ENCODE results near the gene JAK1.
"Not testable (repeated sequence)": the region's sequence is repeated elsewhere in the genome, so short reads cannot be mapped to it uniquely, and the experiment has no call there.

The JAK1 gene

DNA sequence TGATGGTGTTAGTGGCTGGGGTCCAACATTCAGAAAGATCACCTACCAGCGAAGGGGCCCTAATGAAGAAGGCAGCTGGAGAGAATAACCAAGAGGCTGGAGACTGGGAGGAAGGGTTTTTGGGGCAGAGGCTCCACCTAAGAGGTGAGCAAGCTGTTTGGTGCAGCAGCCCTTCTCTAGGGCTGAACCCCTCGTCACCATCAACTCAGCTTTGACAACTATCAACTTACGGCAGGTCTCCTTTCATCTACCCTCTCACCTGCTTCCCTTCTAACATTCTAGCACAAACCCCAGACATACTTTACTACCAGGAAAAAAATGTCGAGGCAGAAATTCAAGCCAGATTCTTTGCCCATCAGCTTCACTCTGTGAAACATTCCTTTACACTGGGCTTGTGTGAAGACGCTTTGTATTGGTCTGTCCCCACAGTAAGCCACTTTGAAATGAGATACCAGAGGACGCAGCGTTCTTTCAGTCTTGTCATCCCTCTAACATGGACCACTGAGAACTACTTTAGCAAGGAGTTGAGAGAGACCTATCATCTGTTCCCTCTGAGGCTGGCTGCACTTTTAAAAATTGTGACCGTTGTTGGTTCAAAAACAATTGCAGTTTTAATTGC lies 136.8 kb downstream of the JAK1 start:
- DNase-seq, result no peak

DNA sequence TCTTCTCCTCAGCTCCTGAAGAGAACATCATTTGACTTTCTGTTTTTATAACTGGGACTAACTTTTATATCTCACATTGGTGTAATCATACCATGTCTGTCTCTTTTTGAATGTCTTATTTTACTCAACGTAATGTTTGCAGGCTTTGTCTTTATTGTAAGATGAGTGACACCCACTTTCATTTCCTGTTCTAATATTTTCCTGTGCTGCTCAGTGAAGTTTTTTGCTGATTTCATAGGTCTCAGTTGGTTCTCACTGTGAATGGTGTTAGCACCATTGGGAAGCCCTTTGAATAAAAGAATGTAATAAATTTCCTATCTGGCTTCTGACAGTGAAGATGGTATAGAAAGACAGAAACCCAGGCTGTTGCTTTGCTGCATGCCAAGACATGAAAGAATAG lies 137.5 kb downstream of the JAK1 start:
- peak; percentile 65 for DNase-seq

DNA sequence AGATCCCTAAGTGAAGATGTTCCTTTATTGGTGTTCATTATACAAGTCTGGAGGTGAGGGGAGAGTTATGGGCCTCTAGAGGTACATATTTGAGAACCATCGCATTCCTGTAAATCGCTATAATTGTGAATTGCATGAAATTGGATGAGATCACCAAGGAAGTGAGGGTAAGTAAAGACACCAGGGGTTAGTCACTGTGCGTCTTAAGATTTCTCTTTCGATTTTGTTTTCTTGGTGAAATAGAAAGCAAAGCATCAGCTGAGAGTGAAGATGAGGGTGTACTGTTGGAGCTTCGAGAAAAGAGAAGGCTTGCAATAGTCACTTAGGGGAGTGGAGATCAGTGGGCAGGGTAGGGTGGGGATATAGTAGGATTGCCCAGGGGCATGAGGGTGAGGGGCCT lies 139.4 kb downstream of the JAK1 start:
- peak; percentile 85 for DNase-seq

DNA sequence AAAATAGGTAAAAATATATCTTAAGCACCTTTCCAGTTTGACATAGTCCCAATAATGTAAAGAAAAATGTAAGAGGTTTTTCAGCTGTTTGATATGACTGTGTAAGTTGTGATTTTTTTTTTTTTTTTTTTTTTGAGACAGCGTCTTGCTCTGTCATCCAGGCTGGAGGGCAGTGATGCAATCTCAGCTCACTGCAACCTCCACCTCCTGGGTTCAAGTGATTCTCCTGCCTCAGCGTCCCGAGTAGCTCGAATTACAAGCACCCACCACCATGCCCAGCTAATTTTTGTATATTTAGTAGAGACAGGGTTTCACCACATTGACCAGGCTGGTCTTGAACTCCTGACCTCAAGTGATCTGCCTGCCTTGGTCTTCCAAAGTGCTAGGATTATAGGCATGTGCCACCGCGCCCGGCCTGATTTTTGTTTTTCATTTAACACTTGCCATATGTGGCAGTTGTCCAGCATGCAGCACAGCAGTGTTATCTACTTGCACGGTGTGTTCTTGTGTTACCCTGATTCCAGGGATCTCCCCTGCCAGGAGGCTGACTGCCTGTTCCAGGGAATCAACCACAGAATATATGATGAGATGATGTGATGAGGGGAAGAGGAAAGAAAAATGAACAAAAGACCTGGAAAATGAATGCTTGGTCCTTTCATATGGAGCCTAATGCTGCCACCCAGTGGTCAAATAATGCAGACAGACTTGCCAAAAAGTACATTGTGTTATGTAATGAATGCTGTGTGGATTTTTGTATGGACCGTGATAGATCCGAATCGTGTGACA lies 142.5 kb downstream of the JAK1 start:
- peak; percentile 81 for DNase-seq

DNA sequence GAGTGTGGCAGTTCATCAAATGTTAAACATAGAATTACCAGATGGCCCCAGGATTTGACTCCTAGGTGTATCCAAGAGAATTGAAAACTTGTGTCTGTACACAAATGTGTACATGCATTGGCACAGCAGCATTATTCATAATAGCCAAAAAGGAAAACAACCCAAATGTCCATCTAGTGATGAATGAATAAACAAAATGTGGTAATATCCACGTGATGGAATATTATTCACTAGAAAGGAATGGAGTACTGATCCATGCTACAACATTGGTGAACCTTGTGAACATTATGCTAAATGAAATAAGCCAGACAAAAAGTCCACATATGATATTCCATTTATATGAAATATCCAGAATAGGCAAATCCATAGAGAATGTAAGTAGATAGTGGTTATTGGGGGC lies 143.7 kb downstream of the JAK1 start:
- DNase-seq, result no peak

DNA sequence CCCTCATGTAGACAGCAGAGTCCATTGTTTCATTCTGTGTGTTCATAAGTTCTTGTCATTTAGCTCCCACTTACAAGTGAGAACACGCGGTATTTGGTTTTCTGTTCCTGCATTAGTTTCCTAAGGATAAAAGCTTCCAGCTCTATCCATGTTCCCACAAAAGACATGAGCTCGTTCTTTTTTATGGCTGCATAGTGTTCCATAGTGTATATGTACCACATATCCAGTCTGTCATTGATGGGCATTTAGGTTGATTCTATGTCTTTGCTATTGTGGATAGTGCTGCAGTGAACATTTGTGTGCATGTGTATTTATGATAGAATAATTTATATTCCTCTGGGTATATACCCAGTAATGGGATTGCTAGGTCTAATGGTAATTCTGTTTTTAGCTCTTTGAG lies 145.8 kb downstream of the JAK1 start:
- DNase-seq, result not testable (repeated sequence)

DNA sequence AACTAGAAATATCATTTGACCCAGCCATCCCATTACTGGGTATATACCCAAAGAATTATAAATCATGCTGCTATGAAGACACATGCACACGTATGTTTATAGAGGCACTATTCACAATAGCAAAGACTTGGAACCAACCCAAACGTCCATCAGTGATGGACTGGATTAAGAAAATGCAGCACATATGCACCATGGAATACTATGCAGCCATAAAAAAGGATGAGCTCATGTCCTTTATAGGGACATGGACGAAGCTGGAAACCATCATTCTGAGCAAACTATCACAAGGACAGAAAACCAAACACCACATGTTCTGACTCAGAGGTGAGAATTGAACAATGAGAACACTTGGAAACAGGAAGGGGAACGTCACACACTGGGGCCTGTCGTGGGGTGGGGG lies 149.0 kb downstream of the JAK1 start:
- not testable (repeated sequence) for DNase-seq

DNA sequence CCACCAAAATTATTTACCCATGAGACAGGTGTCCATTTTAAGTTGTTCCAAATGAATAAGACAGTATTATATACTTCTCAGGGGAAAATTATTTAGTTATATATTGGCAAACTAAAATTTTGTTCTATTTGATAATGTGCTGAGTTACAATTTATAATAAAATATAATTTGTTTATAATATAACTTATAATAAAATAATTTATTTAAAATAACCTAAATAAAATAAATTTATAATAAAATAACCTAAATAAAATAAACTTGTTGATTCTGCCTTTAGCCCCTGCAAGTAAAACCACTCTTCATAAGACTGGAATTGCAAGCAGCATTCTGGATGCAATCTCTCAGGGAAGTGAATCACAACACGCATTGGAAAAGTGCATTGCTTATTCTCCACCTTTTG lies 151.9 kb downstream of the JAK1 start:
- no peak for DNase-seq

DNA sequence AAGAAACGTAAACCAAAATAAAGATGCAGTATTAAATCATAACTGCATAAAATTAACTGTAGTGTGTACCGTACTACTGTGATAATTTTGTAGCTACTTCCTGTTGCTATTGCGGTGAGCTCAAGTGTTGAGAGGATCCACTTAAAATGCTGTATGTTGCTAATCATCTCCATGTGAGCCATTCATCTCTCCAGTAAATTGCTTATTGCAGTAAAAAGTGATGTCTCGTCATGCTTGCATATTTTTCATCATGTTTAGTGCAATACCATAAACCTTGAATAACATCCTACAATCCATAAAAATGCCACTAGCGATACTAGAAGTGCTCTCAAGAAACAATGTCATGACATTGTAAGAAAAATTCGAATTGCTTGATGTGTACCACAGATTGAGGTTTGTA lies 155.2 kb downstream of the JAK1 start:
- no peak for DNase-seq

DNA sequence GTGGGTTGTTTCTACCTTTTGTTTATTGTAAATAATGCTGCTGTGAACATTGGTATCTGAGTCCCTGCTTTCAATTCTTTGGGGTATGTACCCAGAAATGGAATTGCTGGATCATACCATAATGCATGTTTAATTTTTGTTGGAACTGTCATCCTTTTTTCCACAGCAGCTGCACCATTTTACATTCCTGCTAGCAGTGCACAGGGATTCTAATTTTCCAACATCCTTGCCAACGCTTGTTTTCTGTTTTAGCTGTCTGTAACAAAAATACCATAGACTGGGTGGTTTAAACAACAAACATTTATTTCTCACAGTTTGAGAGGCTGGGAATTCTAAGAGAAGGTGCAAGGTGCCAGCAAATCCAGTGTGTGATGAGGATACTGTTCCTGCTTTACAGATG lies 156.3 kb downstream of the JAK1 start:
- no peak for DNase-seq

DNA sequence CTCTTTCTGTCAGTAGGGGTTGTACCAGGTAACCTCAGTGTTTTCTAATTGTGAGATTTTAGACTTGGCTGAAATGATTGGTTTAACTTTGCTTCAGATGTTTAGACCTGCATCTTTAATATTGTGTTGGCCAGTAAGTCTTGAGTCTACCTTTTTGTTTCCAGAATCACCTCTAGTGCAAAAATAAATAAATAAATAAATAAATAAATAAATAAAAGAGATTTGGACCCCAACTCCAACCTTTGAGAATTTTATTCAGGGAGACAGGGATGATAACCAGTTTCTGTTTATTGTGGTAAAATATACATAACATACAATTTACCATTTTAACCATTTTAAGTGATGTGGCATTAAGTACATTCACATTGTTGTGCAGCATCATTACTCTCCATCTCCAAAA lies 157.0 kb downstream of the JAK1 start:
- DNase-seq, result no peak

DNA sequence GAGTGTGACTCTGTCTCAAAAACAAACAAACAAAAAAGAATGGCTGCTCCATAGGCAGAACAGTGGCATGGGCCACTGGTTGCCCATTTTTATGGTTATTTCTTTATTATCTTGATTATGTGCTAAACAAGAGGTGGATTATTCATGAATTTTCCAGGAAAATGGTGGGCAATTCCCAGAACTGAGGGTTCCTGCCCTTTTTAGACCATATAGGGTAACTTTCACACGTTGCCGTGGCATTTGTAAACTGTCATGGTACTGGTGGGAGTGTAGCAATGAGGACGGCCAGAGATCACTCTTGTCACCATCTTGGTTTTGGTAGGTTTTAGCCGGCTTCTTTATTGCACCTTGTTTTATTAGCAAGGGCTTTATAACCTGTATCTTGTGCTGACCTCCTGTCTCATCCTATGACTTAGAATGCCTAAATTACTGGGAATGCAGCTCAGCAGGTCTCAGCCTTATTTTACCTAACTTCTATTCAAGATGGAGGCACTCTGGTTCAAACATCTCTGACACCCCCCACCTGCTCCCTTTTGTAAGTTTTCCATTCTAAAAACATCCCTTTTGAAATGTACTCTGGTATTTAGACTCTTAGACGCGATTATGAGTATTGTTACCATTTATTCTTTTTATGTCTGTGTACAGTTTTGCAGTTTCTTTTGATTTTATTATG lies 164.4 kb downstream of the JAK1 start:
- DNase-seq, result no peak

DNA sequence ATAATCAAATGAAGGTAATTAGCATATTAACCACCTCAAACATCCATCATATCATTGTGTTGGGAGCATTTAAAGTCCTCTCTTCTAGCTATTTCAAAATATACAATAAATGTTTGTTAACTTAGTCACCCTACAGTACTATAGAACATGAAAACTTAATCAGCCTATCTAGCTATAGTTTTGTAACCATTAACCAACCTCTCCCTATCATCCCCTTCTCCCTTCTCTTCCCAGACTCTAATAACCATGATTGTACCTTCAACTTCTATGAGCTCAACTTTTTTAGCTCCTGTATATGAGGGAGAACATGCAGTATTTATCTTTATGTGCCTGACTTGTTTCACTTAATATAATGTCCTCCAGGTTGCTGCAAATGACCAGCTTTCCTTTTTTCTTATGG lies 167.5 kb downstream of the JAK1 start:
- no peak for DNase-seq

DNA sequence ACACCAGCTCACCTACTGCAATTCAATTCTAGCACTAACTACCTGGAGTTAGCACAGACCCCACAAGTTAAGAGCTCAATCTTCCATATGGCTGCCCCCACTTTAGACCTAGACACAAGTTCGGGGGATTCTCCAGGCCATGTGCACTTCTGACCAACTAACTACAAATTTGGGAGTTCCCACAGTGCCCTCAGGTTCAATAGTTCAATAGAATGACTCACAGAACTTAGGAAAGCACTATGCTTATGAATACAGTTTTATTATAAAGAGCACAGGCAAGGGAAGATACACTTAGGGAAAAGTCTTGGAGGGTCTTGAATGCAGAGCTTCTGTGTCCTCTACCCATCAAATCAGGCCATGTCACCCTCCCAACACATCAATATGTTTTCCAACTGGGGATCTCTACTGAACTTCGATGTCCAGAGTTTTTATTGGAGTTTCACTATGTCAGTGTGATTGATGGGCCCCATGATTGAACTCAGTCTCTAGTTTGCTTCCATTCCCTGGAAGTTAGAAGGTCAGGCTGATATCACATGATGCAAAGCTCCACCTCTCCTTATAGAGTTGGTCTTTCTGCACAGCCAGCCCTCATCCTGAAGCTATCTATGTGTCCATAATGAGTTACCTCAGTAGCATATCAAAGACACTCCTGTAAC lies 175.4 kb downstream of the JAK1 start:
- DNase-seq, result no peak

All from suppressor macrophage treated with lipopolysaccharide for 4 hours (primary cell).